ENCODE results near the gene TNNI2.

- TF ChIP-seq EGR1 (IDR thresholded peaks at IDR 0.05; ENCODE audit: low read depth in 2 of 2) (no peak), RAD21 (IDR thresholded peaks at IDR 0.05) (no peak), HNF4A (conservative IDR thresholded peaks at IDR 0.05) (no peak), NR2F2 (IDR thresholded peaks at IDR 0.05) (no peak), YY1 (IDR thresholded peaks at IDR 0.05) (no peak)
- TF ChIP-seq, protein P1, sequence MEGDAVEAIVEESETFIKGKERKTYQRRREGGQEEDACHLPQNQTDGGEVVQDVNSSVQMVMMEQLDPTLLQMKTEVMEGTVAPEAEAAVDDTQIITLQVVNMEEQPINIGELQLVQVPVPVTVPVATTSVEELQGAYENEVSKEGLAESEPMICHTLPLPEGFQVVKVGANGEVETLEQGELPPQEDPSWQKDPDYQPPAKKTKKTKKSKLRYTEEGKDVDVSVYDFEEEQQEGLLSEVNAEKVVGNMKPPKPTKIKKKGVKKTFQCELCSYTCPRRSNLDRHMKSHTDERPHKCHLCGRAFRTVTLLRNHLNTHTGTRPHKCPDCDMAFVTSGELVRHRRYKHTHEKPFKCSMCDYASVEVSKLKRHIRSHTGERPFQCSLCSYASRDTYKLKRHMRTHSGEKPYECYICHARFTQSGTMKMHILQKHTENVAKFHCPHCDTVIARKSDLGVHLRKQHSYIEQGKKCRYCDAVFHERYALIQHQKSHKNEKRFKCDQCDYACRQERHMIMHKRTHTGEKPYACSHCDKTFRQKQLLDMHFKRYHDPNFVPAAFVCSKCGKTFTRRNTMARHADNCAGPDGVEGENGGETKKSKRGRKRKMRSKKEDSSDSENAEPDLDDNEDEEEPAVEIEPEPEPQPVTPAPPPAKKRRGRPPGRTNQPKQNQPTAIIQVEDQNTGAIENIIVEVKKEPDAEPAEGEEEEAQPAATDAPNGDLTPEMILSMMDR (IDR thresholded peaks at IDR 0.05; ENCODE audit: low read depth, low read length, missing input control): no peak
Observed at GRCh38 chr11:1862588-1863351, 24.0 kb downstream of the TNNI2 start.
